Panc1 (cell line): ENCODE measurements around the gene MS4A4A. TPM values are rescaled to one million over a fixed set of nuclear protein-coding genes. Genes with fewer than 3 reads are reported as not detected.

ENCODE experiments used
- ATAC-seq: fragments of 200-7000 bp; cut with Tn5 transposase; 2 replicates; pipeline ENCODE4 v1.9.1; 2020; ENCODE audit warnings: mild to moderate bottlenecking, moderate library complexity
- BruUV-seq: library from RNA; stranded (reverse); fragments of 400-500 nt; replicated peaks from 2 replicates; lab custom pipeline; 2021; lab: Mats Ljungman, UMichigan
- CTCF ChIA-PET: fragments of 300-600 bp; sonication (Branson Sonifier 250); formaldehyde crosslinking; loops from one replicate; lab custom pipeline; 2022; ENCODE audit warnings: antibody characterized with exemption; lab: Charles Lee
- POLR2A ChIA-PET: fragments of 300-600 bp; sonication (Branson Sonifier 250); formaldehyde crosslinking; loops from one replicate; lab custom pipeline; 2022; ENCODE audit warnings: antibody characterized with exemption; lab: Charles Lee
- DNase-seq: peaks from one replicate; pipeline ENCODE4 v3.0.0-alpha.2; 2010; ENCODE audit warnings: low read depth, low spot score
- H3K27ac ChIP-seq: 2 replicates; pipeline ENCODE4 v1.5.1; 2011; ENCODE audit warnings: mild to moderate bottlenecking, low read length, inconsistent platforms
- H3K27me3 ChIP-seq: fragments of 200-500 bp; sonication (Bioruptor generic); 2 replicates; pipeline ENCODE4 v1.6.0; 2014; ENCODE audit warnings: low read length, inconsistent platforms; ENCODE audit not compliant: control insufficient read depth, insufficient read depth
- H3K36me3 ChIP-seq: fragments of 200-500 bp; sonication (Bioruptor generic); 2 replicates; pipeline ENCODE4 v1.5.1; 2014; ENCODE audit warnings: inconsistent platforms, mild to moderate bottlenecking, low read length, moderate library complexity; ENCODE audit not compliant: control insufficient read depth, insufficient read depth
- H3K4me1 ChIP-seq: 2 replicates; pipeline ENCODE4 v1.5.1; 2011; ENCODE audit warnings: inconsistent platforms, mild to moderate bottlenecking, low read length, moderate library complexity; ENCODE audit not compliant: control insufficient read depth, insufficient read depth
- H3K4me3 ChIP-seq, 2 experiments: 2 replicates each; pipeline ENCODE4 v1.5.1; 2011 to 2012; ENCODE audit warnings: low read depth in 2 of 2, low read length in 2 of 2, mild to moderate bottlenecking in 2 of 2, inconsistent platforms in 1 of 2, moderate library complexity in 1 of 2
- H3K9me3 ChIP-seq: fragments of 200-500 bp; sonication (Bioruptor generic); 2 replicates; pipeline ENCODE4 v1.5.1; 2014; ENCODE audit warnings: low read depth, mild to moderate bottlenecking, inconsistent platforms, low read length, moderate library complexity; ENCODE audit not compliant: control insufficient read depth, insufficient read depth
- CTCF ChIP-seq: fragments of 450-650 bp; IDR thresholded peaks from 2 replicates; pipeline ENCODE4 v1.5.1; 2017; ENCODE audit warnings: mild to moderate bottlenecking
- POLR2AphosphoS5 ChIP-seq: IDR thresholded peaks from 2 replicates; pipeline ENCODE4 v1.6.1; 2012; ENCODE audit warnings: mild to moderate bottlenecking, low read depth, low read length, moderate library complexity
- SIN3A ChIP-seq: IDR thresholded peaks from 2 replicates; pipeline ENCODE4 v1.6.1; 2012; ENCODE audit warnings: low read depth, mild to moderate bottlenecking, low read length, moderate library complexity, borderline replicate concordance; ENCODE audit not compliant: insufficient read depth
- TCF7L2 ChIP-seq: IDR thresholded peaks from 2 replicates; pipeline ENCODE4 v1.6.1; 2011; ENCODE audit warnings: mild to moderate bottlenecking, low read depth, low read length, inconsistent platforms
- in situ Hi-C: cut with HindIII; loops from 2 replicates; pipeline ENCODE4 v1.10.0; 2016; ENCODE audit warnings: low sequenced_read_pairs, low pct_unique_long_range_greater_than_20kb
- intact Hi-C: fragments of 100-400 bp; cut with micrococcal nuclease; formaldehyde crosslinking; loops from one replicate; pipeline ENCODE4 v1.10.0; 2022; ENCODE audit not compliant: unreplicated experiment
- total RNA-seq: library from RNA; stranded (reverse); gene quantifications from one replicate; pipeline ENCODE4 v1.2.1, GENCODE V29; 2021; ENCODE audit not compliant: unreplicated experiment
- TF ChIP-seq, protein P1 (sequence below), 2 experiments: IDR thresholded peaks; 2 replicates each; pipeline ENCODE4 v1.6.1; 2011 to 2012; ENCODE audit warnings: low read depth in 2 of 2, control low read depth in 1 of 2, low read length in 1 of 2, mild to moderate bottlenecking in 1 of 2, moderate library complexity in 1 of 2; ENCODE audit not compliant: insufficient read depth in 1 of 2

MS4A4A gene
- total RNA-seq, 1 experiment from 2014 or later: not detected

DNA sequence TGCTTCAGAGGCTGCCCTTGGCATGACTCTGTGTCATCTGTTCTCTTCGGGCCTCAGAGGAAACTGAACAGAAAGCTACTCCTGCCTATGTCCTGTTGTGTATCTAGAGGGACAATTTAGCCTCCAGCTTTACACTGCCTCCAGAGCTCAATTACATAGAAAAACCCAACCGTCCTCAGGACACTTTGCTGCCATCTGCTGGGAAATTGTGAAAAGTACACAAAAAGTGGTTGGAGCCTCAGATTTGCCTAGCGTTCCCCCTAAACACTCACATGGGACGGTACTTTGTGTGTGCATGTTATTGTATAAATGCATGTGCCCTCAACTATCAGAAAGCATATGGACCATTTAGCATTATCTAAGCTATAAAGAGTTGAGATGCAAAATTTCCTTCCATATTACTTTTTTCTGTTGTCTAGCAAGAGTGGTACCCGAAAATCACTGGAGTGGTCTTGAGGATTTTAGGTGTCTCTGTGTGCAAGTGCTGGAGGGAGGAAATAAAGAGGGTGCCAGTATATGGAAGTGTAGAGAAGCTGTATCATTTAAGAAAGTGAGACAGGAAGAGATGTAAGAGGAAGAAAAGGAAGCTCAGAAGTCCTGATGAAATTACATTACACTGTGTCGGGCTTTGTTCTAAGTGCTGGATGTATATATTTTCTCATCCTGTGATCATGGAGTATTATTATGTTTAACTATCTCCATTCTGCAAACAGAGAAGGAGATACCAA lies 28.8 kb upstream of the MS4A4A start:
- Histone ChIP-seq H3K27me3 (no peaks in the 10 kb centered on the region), H3K36me3 (no peaks in the 10 kb centered on the region), H3K27ac (no peak overlapping the region), H3K9me3 (no peaks in the 10 kb centered on the region), H3K4me1 (no peaks in the 10 kb centered on the region), H3K4me3 (no peak overlapping the region)
- in situ Hi-C loops (no loop called here), intact Hi-C loops (loop anchor here (5.0 kb wide), 1 partner anchor 429 kb away; no protein-coding TSS in a partner anchor)
- TF ChIP-seq POLR2AphosphoS5: no peak
- no peak for TF ChIP-seq TCF7L2
- peak; percentile 74 for TF ChIP-seq CTCF
- ChIA-PET POLR2A (interaction anchor here (0.5 kb wide), 1 partner anchor 129 kb away, joined by 6 read pairs; no protein-coding TSS in a partner anchor), CTCF (interaction anchor here (0.6 to 1.4 kb wide), 4 partner anchors 82 to 429 kb away, joined by 3 to 7 read pairs (median 4); no protein-coding TSS in a partner anchor)
- peak; percentile 63; the same call in 1 of the 2 replicates for ATAC-seq
- peak; percentile 7 for DNase-seq
- BruUV-seq: no TSS peak

DNA sequence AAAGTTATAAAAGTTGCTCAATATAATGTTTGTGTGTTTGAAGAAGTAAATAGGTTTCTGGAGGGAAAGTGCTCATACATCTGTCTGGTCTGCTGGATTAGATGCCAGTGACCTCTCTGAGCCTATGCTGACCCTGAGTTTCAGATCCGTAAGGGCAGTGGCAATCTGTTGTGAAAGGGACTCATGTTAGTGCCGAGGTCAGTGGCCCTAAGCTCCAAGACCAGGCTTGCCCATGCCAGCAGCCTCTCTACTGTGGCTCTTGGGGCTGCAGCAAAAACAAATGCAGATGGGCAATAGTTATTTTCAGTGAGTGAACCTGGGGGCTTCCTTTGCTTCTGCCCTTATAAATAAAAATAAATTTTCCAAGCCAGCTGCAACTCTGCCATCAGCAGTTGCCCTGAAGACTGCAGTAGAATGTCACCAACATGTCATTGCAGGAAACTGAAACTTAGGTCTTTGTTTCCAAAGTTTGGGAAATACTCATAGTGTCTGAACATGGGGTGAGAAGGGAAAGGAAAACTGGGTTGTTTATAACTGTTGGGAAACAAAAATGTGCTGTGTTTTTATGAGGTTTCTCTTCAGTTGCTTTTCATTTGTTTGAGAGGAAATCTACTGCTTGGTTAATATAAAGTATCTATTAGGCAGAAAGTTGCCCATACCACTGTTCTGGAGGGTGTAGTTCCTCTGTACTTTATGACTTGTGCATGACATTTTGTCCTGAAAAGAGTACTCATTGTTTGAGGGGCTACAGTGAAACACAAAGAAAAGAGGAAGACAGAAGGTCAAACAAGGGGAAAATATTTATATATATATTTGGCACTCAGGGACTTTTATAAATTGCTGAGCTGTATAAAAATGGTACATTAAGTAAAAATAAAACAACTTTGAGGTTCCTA lies 28.0 kb upstream of the MS4A4A start:
- Histone ChIP-seq H3K27ac (no peak overlapping the region), H3K4me3 (no peak overlapping the region), H3K4me1 (no peaks in the 10 kb centered on the region), H3K36me3 (no peaks in the 10 kb centered on the region), H3K9me3 (no peaks in the 10 kb centered on the region), H3K27me3 (no peaks in the 10 kb centered on the region)
- in situ Hi-C loops: no loop called here
- ATAC-seq (no peak), DNase-seq (no peak)
- BruUV-seq: no TSS peak
- POLR2A ChIA-PET: no interaction called here
- CTCF ChIA-PET: no interaction called here
- intact Hi-C loops: loop anchor here (5.0 kb wide), 1 partner anchor 430 kb away; no protein-coding TSS in a partner anchor
- TF ChIP-seq POLR2AphosphoS5: no peak
- TF ChIP-seq SIN3A: no peak
- no peak for TF ChIP-seq TCF7L2
- no peak for TF ChIP-seq CTCF
- TF ChIP-seq, protein P1, sequence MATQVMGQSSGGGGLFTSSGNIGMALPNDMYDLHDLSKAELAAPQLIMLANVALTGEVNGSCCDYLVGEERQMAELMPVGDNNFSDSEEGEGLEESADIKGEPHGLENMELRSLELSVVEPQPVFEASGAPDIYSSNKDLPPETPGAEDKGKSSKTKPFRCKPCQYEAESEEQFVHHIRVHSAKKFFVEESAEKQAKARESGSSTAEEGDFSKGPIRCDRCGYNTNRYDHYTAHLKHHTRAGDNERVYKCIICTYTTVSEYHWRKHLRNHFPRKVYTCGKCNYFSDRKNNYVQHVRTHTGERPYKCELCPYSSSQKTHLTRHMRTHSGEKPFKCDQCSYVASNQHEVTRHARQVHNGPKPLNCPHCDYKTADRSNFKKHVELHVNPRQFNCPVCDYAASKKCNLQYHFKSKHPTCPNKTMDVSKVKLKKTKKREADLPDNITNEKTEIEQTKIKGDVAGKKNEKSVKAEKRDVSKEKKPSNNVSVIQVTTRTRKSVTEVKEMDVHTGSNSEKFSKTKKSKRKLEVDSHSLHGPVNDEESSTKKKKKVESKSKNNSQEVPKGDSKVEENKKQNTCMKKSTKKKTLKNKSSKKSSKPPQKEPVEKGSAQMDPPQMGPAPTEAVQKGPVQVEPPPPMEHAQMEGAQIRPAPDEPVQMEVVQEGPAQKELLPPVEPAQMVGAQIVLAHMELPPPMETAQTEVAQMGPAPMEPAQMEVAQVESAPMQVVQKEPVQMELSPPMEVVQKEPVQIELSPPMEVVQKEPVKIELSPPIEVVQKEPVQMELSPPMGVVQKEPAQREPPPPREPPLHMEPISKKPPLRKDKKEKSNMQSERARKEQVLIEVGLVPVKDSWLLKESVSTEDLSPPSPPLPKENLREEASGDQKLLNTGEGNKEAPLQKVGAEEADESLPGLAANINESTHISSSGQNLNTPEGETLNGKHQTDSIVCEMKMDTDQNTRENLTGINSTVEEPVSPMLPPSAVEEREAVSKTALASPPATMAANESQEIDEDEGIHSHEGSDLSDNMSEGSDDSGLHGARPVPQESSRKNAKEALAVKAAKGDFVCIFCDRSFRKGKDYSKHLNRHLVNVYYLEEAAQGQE (IDR thresholded peaks at IDR 0.05; ENCODE audit: insufficient read depth in 1 of 2, low read depth in 2 of 2, low read length in 1 of 2): no peak
